ENCODE data around the gene HDAC11.

DNA sequence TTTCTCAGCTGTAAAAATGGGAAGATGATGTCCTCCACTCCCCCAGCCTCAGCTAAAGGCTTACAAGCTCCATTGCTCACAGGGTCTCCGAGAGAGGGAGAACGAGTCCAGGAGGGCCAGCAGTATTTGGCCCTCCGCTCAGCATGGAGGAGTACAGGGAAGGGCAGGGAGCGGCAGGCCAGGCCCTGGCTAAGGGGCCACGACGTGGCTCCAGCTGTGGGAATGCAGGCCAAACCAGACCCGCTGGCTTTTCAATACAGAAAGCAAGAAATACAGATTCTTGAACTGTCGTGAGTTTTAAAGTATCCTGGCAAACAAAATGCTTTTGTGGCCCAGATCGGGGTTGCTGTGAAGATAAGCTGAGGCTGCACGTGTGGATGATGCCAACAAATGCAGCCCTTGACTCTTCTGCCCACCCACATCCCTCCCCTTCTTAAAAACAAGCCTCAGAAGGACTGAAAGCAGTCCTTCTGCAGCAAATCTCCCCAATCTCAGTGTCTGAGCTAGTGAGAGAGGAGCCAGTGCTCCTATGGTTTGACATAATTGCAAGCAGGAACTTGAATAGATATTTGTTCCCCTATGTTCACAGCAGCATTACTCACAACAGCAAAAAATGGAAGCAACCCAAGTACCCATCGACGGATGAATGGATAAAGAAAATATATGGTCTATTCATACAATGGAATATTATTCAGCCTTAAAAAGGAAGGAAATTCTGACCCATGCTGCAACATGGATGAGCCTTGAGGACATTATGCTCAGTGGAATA, 50.3 kb downstream of the HDAC11 start:
- TF ChIP-seq, protein P1, sequence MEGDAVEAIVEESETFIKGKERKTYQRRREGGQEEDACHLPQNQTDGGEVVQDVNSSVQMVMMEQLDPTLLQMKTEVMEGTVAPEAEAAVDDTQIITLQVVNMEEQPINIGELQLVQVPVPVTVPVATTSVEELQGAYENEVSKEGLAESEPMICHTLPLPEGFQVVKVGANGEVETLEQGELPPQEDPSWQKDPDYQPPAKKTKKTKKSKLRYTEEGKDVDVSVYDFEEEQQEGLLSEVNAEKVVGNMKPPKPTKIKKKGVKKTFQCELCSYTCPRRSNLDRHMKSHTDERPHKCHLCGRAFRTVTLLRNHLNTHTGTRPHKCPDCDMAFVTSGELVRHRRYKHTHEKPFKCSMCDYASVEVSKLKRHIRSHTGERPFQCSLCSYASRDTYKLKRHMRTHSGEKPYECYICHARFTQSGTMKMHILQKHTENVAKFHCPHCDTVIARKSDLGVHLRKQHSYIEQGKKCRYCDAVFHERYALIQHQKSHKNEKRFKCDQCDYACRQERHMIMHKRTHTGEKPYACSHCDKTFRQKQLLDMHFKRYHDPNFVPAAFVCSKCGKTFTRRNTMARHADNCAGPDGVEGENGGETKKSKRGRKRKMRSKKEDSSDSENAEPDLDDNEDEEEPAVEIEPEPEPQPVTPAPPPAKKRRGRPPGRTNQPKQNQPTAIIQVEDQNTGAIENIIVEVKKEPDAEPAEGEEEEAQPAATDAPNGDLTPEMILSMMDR (conservative IDR thresholded peaks at IDR 0.05; ENCODE audit: low read length), result no peak
- TF ChIP-seq EZH2phosphoT487 (IDR thresholded peaks at IDR 0.05; ENCODE audit: borderline replicate concordance, low read depth, low read length), result no peak

All from OCI-LY7 (cell line).